COLO829 (cell line): ENCODE measurements around the gene MAGEB16.

ENCODE experiments used
- DNase-seq: peaks from one replicate; pipeline ENCODE4 v3.0.0; 2012; ENCODE audit warnings: low spot score

Gene MAGEB16

GRCh38 chrX:35798042-35798441 is at the start of gene MAGEB16:
Gene MAGEB16, plus strand, starts transcription at chrX:35798342. Its CDS starts 3,855 bp downstream, at chrX:35802197.
- DNase-seq = no peak

DNA sequence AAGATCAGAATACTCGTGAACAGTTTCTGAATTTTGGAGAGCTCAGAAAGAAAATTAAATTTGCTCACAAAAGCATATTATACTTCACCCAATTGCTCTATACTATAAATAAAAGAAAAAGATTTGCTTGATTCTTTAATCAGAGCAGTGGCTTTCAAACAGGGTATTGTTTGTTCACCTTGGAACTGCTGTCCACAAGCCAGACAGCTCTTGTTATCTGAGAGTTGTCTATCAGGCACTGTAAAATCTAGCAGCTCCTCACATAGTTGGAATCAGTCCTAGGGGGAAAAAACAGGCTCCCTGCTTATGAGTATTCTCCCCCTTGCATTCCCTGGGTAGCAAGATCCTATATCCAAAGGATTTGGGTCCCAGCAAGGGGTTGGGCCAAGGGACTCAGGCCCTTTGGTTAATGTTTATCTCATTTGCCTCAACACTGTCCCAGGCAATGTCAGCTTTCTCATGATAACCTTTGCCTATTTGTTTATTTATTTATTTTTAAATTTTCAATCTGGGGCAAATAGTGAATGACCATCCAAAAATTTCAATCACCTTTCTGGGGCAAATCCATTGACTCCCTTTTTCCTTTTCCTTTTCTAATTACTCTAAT is 24.1 kb upstream of the MAGEB16 start:
- DNase-seq = no peak

- no peak for DNase-seq
Observed at GRCh38 chrX:35785075-35785474, 13.1 kb upstream of the MAGEB16 start.

GRCh38 chrX:35786271-35786670 is 11.9 kb upstream of the MAGEB16 start:
- no peak for DNase-seq

DNA sequence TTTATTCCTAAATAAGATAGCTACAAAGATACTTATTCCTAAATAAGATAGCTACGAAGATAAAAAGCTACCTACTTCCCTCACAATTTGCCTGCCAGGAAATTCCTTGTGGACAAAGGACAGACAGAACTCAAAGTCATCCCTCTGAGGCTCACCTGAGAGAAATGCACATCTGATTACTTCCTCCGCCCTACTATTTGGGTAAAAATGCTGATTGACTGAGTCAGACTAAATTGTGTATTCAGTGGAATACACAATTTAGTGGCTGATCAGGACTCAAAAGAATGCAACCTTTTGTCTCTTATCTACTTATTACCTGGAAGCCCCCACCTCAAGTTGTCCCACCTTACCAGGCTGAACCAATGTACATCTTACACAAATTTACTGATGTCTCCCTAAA is 10.3 kb upstream of the MAGEB16 start:
- no peak for DNase-seq

GRCh38 chrX:35800474-35800873 is 2.3 kb downstream of the MAGEB16 start:
- no peak for DNase-seq

DNA sequence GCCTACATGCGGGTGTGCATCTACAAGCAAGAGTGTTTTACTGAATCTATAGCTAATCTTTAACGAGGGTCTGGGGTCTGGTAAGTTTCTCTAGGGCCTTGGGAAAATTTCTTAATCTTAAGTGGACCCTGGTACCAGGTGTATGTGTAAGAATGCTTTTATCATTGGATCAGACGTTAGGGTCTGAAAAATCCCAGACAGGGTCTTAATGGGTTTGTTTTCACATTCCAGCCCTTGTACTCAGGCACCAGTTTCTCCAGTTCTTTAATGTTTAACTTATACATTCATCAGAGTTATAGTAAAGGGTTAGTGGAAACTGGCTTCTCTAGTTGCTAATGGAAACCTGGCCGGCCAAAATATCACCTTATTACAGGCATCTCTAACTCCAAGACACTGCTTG is 11.6 kb downstream of the MAGEB16 start:
- no peak for DNase-seq

- no peak for DNase-seq
Observed at GRCh38 chrX:35819241-35819640, 21.1 kb downstream of the MAGEB16 start.

GRCh38 chrX:35826503-35826902 is 28.4 kb downstream of the MAGEB16 start:
- DNase-seq = no peak

DNA sequence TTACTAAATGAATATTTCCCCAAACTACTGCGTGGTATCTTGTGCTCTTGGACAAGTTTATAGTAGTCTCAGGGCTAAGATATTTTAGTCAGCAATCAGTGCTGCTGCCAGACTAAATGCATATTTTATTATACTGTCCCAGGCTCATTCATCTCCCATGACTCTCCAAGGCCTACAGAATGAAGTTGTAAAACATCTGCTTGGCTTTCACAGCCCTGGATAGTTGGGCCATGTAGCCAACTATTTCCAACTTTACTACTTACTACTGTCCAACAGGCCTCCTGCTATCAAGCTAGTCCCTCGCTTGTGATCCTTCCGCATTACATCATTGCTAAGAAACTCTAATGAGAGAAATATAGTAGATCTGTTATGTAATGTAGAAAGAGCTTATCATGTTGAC is 31.4 kb downstream of the MAGEB16 start:
- no peak for DNase-seq

DNA sequence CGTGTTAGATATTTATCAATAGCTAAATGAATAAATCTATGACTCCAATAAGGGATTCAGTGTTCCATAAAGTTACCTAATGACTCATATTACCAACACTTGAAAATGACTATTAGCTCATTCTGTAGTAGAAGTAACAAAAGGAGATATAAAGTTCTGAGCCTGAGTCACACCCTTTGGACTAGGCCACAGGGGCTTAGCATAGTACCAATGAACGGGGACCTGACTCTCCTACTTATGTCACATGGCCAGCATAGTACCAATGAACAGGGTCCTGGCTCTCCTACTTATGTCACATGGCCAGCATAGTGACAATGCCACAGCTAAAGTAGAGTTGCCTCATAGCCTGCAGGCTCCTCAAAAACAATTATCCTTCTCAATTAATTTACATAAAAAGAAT is 43.7 kb downstream of the MAGEB16 start:
- no peak for DNase-seq

GRCh38 chrX:35842674-35843073 is 44.5 kb downstream of the MAGEB16 start:
- DNase-seq = no peak

- no peak for DNase-seq
Observed at GRCh38 chrX:35847736-35848135, 49.6 kb downstream of the MAGEB16 start.
